ENCODE results near the gene NR6A1.

The NR6A1 gene

DNA sequence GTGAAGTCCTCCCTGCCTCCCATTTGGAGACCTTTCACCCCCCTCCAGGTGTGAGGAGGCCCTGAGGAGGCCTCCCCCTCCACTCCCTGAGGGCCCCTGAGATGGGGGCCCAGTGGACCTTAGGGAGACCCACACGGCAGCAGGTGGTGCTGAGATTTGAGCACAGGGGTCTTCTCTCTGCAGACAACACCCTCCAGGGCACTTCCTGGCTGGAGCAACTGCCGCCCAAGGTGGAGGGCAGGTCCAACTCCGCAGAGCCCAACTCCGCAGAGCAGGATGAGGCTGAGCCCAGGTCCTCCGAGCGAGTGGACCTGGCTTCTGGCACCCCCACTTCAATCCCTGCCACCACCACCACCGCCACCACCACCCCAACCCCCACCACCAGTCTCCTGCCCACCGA is 32.8 kb upstream of the NR6A1 start:
- no peak for DNase-seq
- TF ChIP-seq GATA1 (IDR thresholded peaks at IDR 0.05; ENCODE audit: low read depth, low read length) (no peak), POLR2A (IDR thresholded peaks at IDR 0.05; ENCODE audit: low read length) (no peak)

DNA sequence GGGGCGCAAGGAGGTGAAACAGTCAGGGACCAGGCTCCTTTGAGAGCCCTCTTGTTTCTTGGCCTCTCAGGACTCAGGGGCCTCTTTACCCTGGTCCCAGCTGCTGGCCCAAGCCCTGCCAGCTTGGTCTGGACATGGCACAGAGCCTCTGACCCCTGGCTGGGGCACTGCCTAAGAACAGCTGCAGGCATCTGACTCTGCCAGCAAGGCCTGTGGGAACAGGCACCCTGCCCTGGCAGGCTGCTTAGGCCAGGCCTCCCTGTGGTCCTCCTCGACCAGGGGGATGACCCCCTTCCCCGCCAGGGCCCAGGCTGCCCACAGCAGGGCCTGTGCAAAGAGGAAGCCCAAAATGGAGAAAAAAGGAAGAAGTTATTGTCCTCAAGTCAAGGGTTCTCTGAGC is 31.3 kb upstream of the NR6A1 start:
- no peak for TF ChIP-seq GATA1 (IDR thresholded peaks at IDR 0.05; ENCODE audit: low read depth, low read length)
- TF ChIP-seq POLR2A (IDR thresholded peaks at IDR 0.05; ENCODE audit: low read length), result no peak
- no peak for DNase-seq

DNA sequence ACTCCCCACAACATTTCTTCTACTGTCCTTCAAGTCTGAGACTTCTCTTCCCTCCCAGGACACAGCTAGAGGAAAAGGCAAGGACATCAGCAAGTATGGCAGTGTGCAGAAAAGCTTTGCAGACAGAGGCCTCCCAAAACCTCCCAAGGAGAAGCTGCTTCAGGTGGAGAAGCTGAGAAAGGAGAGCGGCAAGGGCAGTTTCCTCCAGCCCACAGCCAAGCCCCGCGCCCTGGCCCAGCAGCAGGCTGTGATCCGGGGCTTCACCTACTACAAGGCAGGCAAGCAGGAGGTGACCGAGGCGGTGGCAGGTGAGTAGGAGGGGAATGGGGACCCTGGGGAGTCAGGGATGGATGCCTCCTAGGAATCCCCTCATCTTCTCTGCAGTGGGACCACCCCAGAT is 30.2 kb upstream of the NR6A1 start:
- DNase-seq, result no peak
- TF ChIP-seq POLR2A (IDR thresholded peaks at IDR 0.05; ENCODE audit: low read length) (no peak), GATA1 (IDR thresholded peaks at IDR 0.05; ENCODE audit: low read depth, low read length) (no peak)

DNA sequence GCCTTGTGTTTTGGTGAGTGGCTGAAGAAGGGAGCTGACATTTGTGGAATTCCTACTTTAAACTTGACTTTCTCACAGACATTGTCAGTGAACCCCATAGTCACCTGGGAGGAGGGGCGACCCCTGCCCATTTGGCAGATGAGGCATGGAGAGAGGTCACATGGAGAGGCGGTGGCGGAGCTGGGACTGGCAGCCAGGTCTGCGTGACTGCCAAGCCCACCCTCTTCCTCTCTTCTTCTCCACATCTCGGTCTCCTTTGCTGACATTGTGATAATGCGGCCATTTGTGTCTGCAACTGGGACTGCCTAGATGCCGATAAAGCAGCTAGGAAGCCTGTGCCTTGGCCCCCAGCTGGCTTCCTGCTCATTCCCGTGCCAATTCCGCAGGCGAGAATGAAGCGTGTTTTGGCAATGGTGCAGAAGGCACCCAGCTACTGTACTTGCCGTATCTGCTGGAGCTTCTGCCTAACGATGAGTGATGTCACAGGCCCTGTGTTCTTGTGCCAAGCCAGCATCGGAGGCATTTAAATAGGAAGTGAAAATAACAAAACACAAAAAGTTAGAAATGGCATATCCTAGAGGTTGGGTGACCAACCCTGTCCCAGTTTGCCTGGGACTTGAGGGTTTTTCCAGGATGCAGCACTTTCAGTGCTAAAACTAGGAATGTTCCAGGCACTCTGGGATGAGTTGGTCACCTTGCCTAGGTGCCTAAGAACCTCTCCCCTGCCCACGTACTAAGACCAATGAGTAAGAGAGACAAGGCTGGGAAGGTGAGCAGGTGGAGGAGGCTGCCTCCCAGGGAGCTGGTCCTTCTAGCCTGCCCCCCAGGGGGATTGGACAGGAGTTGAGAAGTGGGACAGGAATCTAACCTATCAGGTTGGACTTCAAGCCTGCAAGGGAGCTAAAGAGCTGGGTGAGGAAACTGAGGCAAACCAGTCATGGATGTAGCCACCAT is 29.5 kb upstream of the NR6A1 start:
- TF ChIP-seq GATA1 (IDR thresholded peaks at IDR 0.05; ENCODE audit: low read depth, low read length) (no peak), POLR2A (IDR thresholded peaks at IDR 0.05; ENCODE audit: low read length) (no peak)
- DNase-seq, result no peak

DNA sequence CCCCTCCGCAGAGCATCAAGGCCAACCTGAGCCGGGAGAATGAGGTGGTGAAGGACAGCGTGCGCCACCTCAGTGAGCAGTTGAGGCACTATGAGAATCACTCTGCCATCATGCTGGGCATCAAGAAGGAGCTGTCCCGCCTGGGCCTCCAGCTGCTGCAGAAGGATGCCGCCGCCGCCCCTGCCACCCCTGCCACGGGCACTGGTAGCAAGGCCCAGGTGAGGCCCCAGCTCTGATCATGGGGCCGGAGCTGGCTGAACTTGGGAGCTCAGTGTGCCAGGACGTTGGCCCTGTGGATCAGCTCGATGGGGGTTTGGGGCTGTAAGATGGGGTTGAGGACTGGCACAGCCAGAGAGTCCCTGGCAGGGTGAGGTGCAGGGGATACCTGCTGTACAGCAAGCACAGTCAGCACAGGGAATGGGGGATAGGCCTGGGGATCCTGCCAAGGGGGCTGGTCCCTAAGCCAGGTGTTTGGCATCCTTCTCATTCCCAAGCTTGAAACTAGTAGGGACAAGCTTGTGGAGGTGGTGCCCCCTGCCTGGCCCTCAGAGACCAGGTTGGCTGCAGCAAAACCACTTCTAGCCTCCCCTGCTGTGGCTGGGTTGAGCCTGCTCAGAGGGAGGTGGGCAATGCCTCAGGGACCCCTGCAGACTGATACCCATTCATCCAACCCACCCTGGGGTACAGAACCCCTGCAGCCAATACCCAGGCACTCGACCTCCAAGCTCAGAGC is 28.3 kb upstream of the NR6A1 start:
- no peak for TF ChIP-seq GATA1 (IDR thresholded peaks at IDR 0.05; ENCODE audit: low read depth, low read length)
- TF ChIP-seq POLR2A (IDR thresholded peaks at IDR 0.05; ENCODE audit: low read length), result no peak
- DNase-seq, result no peak

DNA sequence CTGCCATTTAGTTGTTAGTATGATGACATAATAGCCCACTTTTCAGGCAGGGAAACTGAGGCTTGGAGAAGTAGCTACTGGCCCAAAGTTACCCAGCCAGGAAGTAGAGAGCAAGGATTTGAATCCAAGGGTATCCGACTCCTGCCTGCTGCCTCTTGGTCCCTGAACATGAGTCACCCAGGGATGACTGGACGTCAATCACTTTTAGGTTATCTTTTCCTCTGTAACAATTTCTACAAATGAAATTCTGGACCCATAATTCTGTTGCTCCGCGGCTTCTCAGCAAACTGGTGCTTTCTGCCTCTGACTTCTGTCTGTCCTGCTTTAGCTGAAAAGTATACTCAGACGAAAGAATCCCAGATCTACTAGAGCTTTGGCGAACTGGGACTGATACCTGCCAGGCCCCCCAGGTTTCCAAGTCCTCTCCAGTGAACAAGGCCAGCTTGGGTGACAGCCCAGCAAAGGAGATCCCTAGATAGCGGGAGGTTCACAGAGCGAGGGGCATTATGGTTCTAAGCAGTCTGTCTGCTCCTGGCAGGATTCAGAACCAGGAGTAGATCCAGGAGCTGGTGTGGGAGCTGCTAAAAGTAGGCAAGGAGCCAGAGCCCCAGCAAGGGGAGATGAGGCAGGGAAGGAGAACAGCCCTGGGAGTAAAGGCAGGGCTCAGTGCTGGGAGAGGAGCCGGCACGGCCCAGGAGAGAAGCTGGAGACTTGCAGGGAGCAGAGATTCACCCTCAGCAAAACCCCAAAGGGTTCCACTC is 26.4 kb upstream of the NR6A1 start:
- TF ChIP-seq POLR2A (IDR thresholded peaks at IDR 0.05; ENCODE audit: low read length) (no peak), GATA1 (IDR thresholded peaks at IDR 0.05; ENCODE audit: low read depth, low read length) (no peak)
- no peak for DNase-seq

DNA sequence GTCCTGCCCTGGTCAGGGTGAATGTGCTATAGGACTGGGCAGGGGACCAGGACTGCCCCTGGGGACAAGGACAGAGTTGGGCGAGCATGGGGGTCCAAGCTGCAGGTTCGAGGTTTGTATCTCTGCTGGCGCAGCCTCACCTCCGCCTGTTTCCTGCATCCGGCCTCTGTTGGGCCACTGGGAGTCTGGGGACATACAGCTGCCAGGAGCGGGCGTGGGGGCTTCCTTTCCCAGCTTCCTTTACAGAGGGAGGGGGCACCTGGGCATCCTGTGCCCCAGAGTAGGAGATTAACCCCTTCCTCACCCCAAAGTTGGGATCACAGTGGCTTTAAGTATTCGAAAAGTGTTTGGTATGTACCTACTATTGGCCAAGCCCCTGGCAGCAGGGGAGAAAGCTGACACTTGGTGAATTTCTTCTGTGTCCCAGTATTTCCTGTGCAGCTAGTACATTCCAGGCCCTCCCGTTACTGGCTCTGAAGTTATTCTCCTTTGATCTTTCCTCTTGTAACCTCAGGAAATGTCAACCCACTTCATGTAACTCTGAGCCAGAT is 24.8 kb upstream of the NR6A1 start:
- TF ChIP-seq POLR2A (IDR thresholded peaks at IDR 0.05; ENCODE audit: low read length) (no peak), GATA1 (IDR thresholded peaks at IDR 0.05; ENCODE audit: low read depth, low read length) (no peak)
- DNase-seq, result no peak

DNA sequence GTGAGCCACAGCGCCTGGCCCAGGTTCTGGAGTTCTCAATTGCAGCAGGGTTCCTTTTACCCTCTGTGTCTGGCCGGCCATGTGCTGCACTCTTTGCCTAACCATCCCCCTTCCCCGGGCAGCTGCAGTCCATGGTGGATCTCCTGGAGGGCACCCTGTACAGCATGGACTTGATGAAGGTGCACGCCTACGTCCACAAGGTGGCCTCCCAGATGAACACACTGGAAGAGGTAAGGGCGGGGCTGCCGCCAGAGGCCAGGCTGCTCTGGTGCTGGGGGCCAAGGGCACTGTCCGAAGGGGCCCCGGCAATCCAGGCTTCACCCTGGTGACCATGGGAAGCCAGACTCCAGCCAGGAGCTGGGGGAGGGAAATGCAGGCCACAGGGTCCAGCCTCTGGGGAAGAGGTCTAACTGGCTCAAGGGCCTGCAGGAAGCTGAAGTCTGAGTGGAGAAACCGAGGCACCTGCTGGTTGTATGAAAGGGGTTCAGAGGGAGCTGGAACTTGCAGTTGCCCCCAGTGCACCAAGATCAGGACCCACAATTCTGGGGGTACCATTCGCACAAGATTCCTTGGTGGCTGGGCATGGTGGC is 23.9 kb upstream of the NR6A1 start:
- TF ChIP-seq GATA1 (IDR thresholded peaks at IDR 0.05; ENCODE audit: low read depth, low read length) (no peak), POLR2A (IDR thresholded peaks at IDR 0.05; ENCODE audit: low read length) (no peak)
- DNase-seq, result no peak

DNA sequence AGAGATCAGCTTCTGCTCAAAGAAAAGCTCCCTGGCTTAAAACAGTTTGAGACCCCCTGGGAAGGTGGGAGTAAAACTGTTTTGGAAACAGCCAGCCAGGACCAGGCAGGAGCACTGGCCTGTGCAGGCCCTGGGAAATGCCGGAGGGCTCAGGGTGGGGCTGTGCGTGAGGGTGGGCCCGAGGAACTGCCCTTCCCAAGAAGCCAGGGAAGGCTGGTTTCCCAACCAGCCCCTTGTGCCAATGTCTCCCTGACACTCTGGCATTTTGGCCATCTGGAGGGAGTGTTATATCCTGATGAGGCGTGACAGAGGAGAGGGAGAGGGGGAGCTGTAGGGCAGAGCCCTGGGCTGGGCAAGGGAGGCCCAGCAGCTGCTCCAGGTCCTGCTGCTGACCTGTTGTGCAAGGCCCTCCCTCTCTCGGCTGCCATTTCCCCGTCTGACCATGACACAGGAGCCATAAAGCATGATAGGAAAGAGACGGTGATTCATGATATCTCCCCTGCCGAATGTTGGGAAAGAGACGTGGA is 22.0 kb upstream of the NR6A1 start:
- no peak for DNase-seq
- no peak for TF ChIP-seq GATA1 (IDR thresholded peaks at IDR 0.05; ENCODE audit: low read depth, low read length)
- TF ChIP-seq POLR2A (IDR thresholded peaks at IDR 0.05; ENCODE audit: low read length), result no peak

DNA sequence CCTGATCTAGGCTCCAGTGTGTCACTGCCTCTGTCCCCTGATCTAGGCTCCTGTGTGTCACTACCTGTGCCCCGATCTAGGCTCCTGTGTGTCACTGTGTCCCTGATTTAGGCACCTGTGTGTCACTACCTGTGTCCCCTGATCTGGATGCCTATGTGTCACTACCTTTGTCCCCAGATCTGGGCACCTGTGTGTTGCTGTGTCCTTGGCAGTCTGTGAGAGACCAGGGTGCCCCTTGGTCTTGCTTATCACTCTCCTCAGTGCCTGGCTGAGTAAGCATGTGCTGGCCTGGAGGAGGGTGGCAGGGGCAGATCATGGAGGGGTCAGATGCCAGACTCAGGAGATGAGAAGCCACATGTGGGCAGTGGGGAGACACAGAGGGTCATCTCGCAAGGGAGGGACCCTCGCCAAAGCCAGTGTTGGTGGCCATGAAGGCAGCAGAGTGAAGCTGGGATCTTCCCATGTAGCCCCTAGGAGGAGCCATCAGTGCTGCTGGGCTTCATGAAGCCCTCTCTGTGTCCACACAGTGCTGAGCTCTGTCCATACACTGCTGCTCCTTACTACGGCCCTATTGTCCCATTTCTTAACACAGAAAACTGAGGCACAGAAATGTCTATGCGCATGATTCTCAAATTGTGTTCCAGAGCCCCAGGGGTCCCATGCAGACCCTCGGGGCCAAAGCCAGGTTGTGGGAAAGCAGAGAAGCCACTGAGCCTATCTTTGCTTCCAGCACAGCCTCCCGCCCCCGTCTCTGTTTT is 21.3 kb upstream of the NR6A1 start:
- DNase-seq, result no peak
- TF ChIP-seq POLR2A (IDR thresholded peaks at IDR 0.05; ENCODE audit: low read length), result no peak
- no peak for TF ChIP-seq GATA1 (IDR thresholded peaks at IDR 0.05; ENCODE audit: low read depth, low read length)

DNA sequence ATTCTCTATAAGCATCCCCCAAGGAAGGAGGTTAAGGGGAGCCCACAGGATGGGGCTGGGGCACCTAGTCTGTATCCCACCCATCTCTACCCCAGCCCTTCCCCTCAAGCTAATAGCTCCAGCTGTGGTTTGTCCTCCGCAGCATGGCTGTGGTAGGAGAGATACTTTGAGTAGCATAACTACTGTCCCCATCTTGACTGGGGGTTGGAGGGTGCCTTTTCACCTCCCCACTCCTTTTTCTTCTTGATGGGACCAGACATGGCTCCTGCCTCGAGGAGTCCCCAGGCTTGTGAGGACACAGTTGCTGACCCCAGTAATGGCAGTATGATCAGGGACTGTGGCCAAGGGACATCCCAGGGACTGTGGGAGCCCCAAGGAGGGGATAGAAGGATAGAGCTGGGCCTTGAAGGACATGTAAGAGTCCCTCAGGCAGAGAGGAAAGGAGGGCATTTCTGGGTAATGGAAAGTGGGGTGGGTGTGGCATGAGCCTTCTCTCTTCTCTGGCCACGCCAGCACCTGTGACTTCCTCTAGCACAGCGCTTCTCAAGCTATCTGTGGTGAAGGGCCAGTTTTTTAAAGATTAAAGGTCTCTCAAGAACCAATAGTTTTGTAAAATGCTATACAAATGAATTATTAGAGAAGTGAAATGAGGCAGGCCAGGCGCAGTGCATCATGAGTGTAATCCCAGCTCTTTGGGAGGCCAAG is 19.8 kb upstream of the NR6A1 start:
- TF ChIP-seq GATA1 (IDR thresholded peaks at IDR 0.05; ENCODE audit: low read depth, low read length), result no peak
- TF ChIP-seq POLR2A (IDR thresholded peaks at IDR 0.05; ENCODE audit: low read length), result no peak
- DNase-seq, result no peak

DNA sequence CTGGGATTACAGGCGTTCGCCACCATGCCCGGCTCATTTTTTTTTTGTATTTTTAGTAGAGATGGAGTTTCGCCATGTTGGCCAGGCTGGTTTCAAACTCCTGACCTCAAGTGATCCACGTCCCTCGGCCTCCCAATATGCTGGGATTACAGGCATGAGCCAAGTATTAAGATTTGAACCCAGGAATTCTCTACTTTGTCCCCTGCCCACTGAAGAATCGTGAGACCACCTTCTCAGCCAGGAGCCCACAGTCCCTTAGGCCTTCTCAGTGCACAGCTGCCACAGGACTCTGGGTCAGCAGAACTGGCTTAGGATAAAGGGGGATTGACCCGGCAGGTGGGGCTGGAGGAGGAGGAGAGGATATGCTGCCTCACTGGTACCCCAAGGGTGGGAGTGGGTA is 19.2 kb upstream of the NR6A1 start:
- TF ChIP-seq GATA1 (IDR thresholded peaks at IDR 0.05; ENCODE audit: low read depth, low read length), result no peak
- no peak for TF ChIP-seq POLR2A (IDR thresholded peaks at IDR 0.05; ENCODE audit: low read length)
- no peak for DNase-seq
